GM19025 (cell line): ENCODE results near the gene FLNB.
A peak's percentile ranks its signal among the peaks of the same experiment; 100 is the strongest.

Experiments used
- ATAC-seq: cut with Tn5 transposase; IDR thresholded peaks from one replicate; pipeline ENCODE4 v1.9.1; 2021; ENCODE audit warnings: mild to moderate bottlenecking, low read depth, moderate library complexity; ENCODE audit not compliant: unreplicated experiment

FLNB gene, protein sequence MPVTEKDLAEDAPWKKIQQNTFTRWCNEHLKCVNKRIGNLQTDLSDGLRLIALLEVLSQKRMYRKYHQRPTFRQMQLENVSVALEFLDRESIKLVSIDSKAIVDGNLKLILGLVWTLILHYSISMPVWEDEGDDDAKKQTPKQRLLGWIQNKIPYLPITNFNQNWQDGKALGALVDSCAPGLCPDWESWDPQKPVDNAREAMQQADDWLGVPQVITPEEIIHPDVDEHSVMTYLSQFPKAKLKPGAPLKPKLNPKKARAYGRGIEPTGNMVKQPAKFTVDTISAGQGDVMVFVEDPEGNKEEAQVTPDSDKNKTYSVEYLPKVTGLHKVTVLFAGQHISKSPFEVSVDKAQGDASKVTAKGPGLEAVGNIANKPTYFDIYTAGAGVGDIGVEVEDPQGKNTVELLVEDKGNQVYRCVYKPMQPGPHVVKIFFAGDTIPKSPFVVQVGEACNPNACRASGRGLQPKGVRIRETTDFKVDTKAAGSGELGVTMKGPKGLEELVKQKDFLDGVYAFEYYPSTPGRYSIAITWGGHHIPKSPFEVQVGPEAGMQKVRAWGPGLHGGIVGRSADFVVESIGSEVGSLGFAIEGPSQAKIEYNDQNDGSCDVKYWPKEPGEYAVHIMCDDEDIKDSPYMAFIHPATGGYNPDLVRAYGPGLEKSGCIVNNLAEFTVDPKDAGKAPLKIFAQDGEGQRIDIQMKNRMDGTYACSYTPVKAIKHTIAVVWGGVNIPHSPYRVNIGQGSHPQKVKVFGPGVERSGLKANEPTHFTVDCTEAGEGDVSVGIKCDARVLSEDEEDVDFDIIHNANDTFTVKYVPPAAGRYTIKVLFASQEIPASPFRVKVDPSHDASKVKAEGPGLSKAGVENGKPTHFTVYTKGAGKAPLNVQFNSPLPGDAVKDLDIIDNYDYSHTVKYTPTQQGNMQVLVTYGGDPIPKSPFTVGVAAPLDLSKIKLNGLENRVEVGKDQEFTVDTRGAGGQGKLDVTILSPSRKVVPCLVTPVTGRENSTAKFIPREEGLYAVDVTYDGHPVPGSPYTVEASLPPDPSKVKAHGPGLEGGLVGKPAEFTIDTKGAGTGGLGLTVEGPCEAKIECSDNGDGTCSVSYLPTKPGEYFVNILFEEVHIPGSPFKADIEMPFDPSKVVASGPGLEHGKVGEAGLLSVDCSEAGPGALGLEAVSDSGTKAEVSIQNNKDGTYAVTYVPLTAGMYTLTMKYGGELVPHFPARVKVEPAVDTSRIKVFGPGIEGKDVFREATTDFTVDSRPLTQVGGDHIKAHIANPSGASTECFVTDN (N-terminal part only)

GRCh38 chr3:58008141-58009025 lies at the start of gene FLNB:
FLNB (plus strand) TSS chr3:58008422; CDS start chr3:58008565, 143 bp downstream.
- ATAC-seq, result peak; percentile 62

GRCh38 chr3:57958642-57959422 lies 49.4 kb upstream of the FLNB start:
- ATAC-seq, result no peak

DNA sequence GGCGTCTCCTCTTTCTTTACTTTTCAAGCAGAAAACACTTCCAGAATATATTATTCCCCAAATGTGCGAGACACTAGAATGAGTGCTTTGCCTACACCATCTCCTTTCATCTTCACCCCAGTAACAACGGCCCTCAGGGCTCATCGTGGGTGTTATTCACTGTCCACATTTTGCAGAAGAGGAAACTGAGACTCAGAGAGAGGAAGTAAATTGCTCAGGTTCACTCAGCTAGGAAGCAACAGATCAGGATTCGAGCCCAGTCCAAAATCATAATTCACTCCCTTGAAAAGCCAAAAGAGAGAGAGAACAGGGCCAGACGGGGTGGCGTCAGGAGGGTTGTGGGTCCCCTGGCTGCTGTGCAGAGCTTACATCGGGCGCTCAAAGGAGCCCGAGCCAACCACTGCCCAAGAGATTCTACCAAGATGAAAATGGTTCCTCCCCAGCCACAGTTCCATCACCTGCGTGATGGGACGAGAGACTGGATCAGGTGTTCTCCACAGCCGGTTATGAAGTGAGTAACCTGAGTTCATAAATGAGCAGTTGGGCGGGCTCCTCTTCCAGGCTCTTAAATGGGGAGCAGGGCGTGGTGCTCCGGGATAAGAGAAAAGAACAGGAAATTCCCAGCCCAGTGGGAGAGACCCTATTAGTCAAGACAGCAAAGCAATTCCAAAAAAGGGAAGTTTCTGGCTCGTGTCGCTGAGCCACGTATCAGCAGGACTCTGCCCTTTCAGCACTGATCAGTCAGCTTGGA lies 48.6 kb upstream of the FLNB start:
- ATAC-seq, result no peak

- ATAC-seq, result no peak
Measured at GRCh38 chr3:57960174-57960505, 48.1 kb upstream of the FLNB start.

- no peak for ATAC-seq
Measured at GRCh38 chr3:57961177-57961827, 46.9 kb upstream of the FLNB start.

DNA sequence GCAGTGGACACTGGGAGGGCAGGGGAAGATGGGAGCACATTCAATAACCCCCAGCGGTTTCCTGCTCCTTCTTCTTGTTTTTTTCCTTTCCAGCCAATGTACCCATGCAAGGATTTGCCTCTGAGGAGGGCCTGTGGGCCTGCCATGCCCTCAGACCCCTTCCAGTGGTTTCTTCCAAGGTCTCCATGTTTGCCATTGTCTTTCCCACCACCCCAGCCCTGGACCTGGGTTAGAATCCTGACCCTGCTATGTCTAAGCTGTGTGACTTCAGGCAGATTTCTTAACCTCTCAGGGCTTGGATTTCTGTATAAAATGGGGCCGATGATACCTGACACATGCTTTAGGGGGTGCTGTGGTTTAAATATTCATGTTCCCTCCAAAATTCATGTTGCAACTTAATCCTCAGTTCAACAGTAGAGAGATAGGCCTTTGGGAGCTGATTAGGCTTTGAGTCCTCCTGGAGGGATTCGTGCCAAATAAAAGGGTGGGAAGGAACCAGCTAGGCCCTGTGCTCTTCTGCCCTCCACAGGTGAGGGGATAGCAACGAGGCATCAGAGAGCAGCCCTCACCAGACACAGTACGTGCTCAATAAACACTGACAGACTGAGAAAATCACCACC lies 46.3 kb upstream of the FLNB start:
- ATAC-seq, result no peak

- no peak for ATAC-seq
Measured at GRCh38 chr3:57962448-57962834, 45.8 kb upstream of the FLNB start.

DNA sequence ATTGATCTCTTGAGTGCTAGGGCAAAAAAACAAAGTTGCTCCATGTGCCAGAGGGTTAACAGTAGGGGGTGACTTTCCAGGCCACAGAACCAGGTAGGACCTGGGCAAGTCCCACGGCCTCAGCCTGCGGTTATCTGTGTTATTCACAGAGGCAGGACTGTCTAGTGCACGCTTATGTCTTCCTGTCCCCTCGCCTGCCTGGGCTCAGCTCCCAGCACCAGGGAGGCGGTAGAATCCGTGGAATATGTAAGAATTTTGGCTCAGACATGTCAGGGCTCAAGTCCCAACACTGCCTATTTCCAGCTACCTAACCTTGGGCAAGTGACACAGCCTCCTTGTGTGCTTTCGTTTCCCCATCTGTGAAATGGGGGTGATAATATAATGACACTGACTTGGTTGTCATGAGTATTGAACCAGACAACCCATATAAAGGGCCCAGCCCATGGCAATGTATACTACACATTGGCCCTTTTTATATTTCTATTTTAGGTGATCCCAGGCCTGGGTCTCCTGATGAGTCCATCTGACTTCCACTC lies 44.3 kb upstream of the FLNB start:
- ATAC-seq, result no peak

- no peak for ATAC-seq
Measured at GRCh38 chr3:57966829-57967228, 41.4 kb upstream of the FLNB start.

DNA sequence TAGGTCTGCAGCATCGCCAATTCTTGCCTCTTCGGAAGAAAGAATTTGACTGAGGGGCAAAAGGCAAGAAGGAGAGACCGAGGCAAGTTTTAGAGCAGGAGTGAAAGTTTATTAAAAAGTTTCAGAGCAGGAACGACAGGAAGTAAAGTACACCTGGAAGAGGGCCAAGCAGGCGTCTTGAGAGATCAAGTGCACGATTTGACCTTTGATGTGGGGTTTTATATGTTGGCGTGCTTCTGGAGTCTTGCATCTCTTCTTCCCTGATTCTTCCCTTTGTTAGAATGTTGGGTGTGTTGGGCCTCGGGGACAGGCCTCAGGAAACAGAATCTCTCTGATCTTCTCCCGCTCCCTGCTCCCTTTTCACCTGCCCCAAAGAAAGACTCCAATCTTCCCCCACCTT lies 40.6 kb upstream of the FLNB start:
- ATAC-seq, result no peak

DNA sequence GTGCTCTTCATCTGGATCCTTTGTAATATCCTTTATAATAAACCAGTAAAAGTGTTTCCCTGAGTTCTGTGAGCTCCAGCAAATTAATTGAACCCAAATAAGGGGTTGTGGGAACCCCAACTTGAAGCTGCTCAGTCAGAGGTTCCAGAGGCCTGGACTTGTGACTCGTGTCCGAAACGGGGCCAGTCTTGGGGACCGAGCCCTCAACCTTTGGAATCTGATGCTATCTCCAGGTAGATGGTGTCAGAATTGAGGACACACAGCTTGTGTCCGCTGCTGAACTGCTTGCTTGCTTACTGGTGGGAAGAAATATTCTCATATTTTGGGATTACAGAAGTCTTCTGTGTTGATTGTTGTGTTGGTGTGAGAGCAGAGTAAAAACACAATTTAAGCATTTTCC lies 39.7 kb upstream of the FLNB start:
- ATAC-seq, result no peak

GRCh38 chr3:57971975-57972374 lies 36.2 kb upstream of the FLNB start:
- ATAC-seq, result no peak

GRCh38 chr3:57972531-57973111 lies 35.6 kb upstream of the FLNB start:
- ATAC-seq, result no peak

GRCh38 chr3:57973715-57974477 lies 34.3 kb upstream of the FLNB start:
- no peak for ATAC-seq

GRCh38 chr3:57974796-57975388 lies 33.3 kb upstream of the FLNB start:
- ATAC-seq, result no peak

DNA sequence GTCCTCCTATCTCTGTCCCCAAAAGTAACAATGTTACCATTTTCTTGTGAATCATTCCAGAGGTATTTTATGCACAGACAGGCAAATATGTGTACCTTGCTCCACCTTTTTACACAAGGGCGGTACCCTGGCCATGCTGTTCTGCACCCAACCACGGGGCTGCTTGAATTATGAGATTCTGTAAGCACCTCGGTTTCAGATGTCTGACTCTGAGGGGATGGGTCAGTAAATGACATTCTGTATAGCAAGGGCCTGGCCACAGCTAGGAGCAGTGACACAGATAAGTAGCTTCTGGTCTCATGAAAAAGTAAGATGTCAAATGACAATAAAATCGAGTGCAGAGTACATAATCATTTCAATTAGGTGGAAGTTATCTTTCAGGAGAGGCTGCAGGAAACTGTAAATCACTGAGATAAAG lies 30.4 kb upstream of the FLNB start:
- ATAC-seq, result no peak
